Activated CD8-positive, alpha-beta T cell treated with anti-CD3 and anti-CD28 coated beads for 36 hours (primary cell): Measurements from ENCODE around the gene TRHDE. TPM values are rescaled to one million over a fixed set of nuclear protein-coding genes. Genes with fewer than 3 reads are reported as not detected.

Experiments
- ATAC-seq: fragments of 200-7000 bp; cut with Tn5 transposase; one replicate; pipeline ENCODE4 v1.10.0; 2021; ENCODE audit warnings: mild to moderate bottlenecking, moderate library complexity
- CTCF ChIA-PET: fragments of 350-600 bp; sonication (Branson Sonifier 250); formaldehyde crosslinking; loops from one replicate; lab custom pipeline; 2021; ENCODE audit warnings: antibody characterized with exemption; lab: Charles Lee
- POLR2A ChIA-PET: fragments of 350-600 bp; sonication (Branson Sonifier 250); formaldehyde crosslinking; loops from one replicate; lab custom pipeline; 2021; ENCODE audit warnings: antibody characterized with exemption; lab: Charles Lee
- DNase-seq: peaks from one replicate; pipeline ENCODE4 v3.0.0-alpha.2; 2020
- H3K27ac Mint-ChIP-seq: one replicate; pipeline ENCODE4 v1.8.0; 2021; ENCODE audit warnings: mild to moderate bottlenecking, mixed read lengths
- H3K27me3 Mint-ChIP-seq: one replicate; pipeline ENCODE4 v1.8.0; 2021; ENCODE audit warnings: mixed read lengths
- H3K36me3 Mint-ChIP-seq: one replicate; pipeline ENCODE4 v1.8.0; 2021; ENCODE audit warnings: low read depth, mixed read lengths
- H3K4me1 Mint-ChIP-seq: one replicate; pipeline ENCODE4 v1.8.0; 2021; ENCODE audit warnings: low read depth, mixed read lengths
- H3K4me3 Mint-ChIP-seq: one replicate; pipeline ENCODE4 v1.8.0; 2021; ENCODE audit warnings: mild to moderate bottlenecking, moderate library complexity, mixed read lengths
- H3K9me3 Mint-ChIP-seq: one replicate; pipeline ENCODE4 v1.8.0; 2021; ENCODE audit warnings: mixed read lengths
- CTCF ChIP-seq: fragments of 200-600 bp; IDR thresholded peaks from one replicate; pipeline ENCODE4 v1.8.0; 2022; ENCODE audit warnings: antibody characterized with exemption, mild to moderate bottlenecking
- intact Hi-C: fragments of 100-400 bp; cut with micrococcal nuclease; formaldehyde crosslinking; loops from one replicate; pipeline ENCODE4 v1.10.0; 2022
- total RNA-seq, 2 experiments: library from RNA; stranded (reverse); gene quantifications; one replicate each; pipeline ENCODE4 v1.2.3, GENCODE V29; 2021

TRHDE gene
- total RNA-seq, 2 experiments from 2014 or later = not detected

GRCh38 chr12:72337382-72337781 lies 65.2 kb downstream of the TRHDE start:
- TF ChIP-seq CTCF = no peak
- intact Hi-C loops = no loop called here
- no peaks in the 10 kb centered on the region for H3K27me3 Mint-ChIP-seq
- no peaks in the 10 kb centered on the region for H3K36me3 Mint-ChIP-seq
- ATAC-seq (no peak), DNase-seq (no peak)
- no peak overlapping the region for H3K4me3 Mint-ChIP-seq
- POLR2A ChIA-PET = no interaction called here
- H3K4me1 Mint-ChIP-seq = no peaks in the 10 kb centered on the region
- H3K27ac Mint-ChIP-seq = no peak overlapping the region
- CTCF ChIA-PET = no interaction called here
- no peaks in the 10 kb centered on the region for H3K9me3 Mint-ChIP-seq

GRCh38 chr12:72337946-72338345 lies 65.8 kb downstream of the TRHDE start:
- CTCF ChIA-PET = no interaction called here
- H3K4me1 Mint-ChIP-seq = no peaks in the 10 kb centered on the region

GRCh38 chr12:72338437-72338836 lies 66.3 kb downstream of the TRHDE start:
- DNase-seq (no peak), ATAC-seq (no peak)
- TF ChIP-seq CTCF = no peak
- ChIA-PET CTCF (no interaction called here), POLR2A (no interaction called here)
- Mint-ChIP-seq H3K4me3 (no peak overlapping the region), H3K27me3 (no peaks in the 10 kb centered on the region), H3K4me1 (no peaks in the 10 kb centered on the region), H3K27ac (no peak overlapping the region), H3K36me3 (no peaks in the 10 kb centered on the region), H3K9me3 (no peaks in the 10 kb centered on the region)
- intact Hi-C loops = no loop called here

More at GRCh38 chr12:72337946-72338345, 65.8 kb downstream of the TRHDE start:
- POLR2A ChIA-PET = no interaction called here
- DNase-seq (no peak), ATAC-seq (no peak)
- no peak for TF ChIP-seq CTCF
- Mint-ChIP-seq H3K36me3 (no peaks in the 10 kb centered on the region), H3K27me3 (no peaks in the 10 kb centered on the region), H3K9me3 (no peaks in the 10 kb centered on the region), H3K4me3 (no peak overlapping the region), H3K27ac (no peak overlapping the region)
- intact Hi-C loops = no loop called here

DNA sequence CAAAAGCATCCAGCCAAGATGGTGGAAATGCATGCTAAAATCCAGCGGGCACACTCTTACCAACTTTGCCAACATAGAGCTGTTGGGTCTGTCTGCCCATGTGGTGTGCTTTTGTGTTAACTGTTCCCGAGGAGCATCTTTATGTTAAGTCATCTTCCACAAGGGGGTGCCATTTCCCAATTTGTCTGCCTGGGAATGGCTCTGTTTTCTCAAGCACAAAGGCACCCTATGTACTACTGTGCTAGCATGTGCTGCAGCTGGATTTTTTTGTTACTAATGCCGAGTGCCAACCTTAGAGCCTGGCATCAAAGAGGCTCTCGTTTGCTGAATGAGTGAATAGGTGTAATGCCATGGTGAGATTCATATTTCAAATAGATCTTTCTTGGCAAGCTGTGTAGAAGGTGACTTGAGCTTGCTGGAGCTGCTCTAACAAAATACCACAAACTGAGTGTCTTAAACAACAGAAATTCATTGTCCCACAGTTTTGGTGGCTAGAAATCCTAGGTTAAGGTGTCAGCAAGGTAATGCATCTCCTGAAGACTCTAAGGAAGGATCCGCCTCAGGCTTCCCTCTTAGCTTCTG lies 74.3 kb downstream of the TRHDE start:
- Mint-ChIP-seq H3K4me1 (no peaks in the 10 kb centered on the region), H3K27ac (no peak overlapping the region), H3K36me3 (no peaks in the 10 kb centered on the region), H3K27me3 (no peaks in the 10 kb centered on the region), H3K9me3 (no peaks in the 10 kb centered on the region), H3K4me3 (no peak overlapping the region)
- peak; percentile 40 for TF ChIP-seq CTCF
- ChIA-PET POLR2A (no interaction called here), CTCF (interaction anchor here (0.7 to 1.0 kb wide), 3 partner anchors 19 to 203 kb away, joined by 3 read pairs; no protein-coding TSS in a partner anchor)
- no peak for ATAC-seq
- peak; percentile 62 for DNase-seq
- intact Hi-C loops = no loop called here

GRCh38 chr12:72349491-72349890 lies 77.3 kb downstream of the TRHDE start:
- no peaks in the 10 kb centered on the region for H3K4me1 Mint-ChIP-seq
- intact Hi-C loops = no loop called here

More at GRCh38 chr12:72349491-72349890, 77.3 kb downstream of the TRHDE start:
- Mint-ChIP-seq H3K9me3 (no peaks in the 10 kb centered on the region), H3K36me3 (no peaks in the 10 kb centered on the region), H3K27ac (no peak overlapping the region), H3K27me3 (no peaks in the 10 kb centered on the region), H3K4me3 (no peak overlapping the region)
- DNase-seq (no peak), ATAC-seq (no peak)
- no peak for TF ChIP-seq CTCF
- ChIA-PET POLR2A (no interaction called here), CTCF (interaction anchor here (0.8 kb wide), 1 partner anchor 54 kb away, joined by 3 read pairs; no protein-coding TSS in a partner anchor)
